ENCODE measurements around the gene GNB1. TPM values are rescaled to one million over a fixed set of nuclear protein-coding genes. Genes with fewer than 3 reads are reported as not detected.

The GNB1 gene
- total and polyA plus RNA-seq, 2 of the 4 experiments (the other 2 are of a cell fraction): 73.5 to 371 TPM

GRCh38 chr1:1916851-1917251 lies 26.0 kb upstream of the GNB1 start:
- Histone ChIP-seq H3K9me3 (ENCODE audit: control insufficient read depth, insufficient read depth, low read length) (no peaks in the 10 kb centered on the region), H3K4me2 (ENCODE audit: low read depth, low read length) (no peak overlapping the region), H3K4me3 (ENCODE audit: insufficient read depth, low read depth, low read length) (no peak overlapping the region), H4K20me1 (ENCODE audit: insufficient read depth, low read length) (no peaks in the 10 kb centered on the region), H4K8ac (ENCODE audit: low read depth in 2 of 2, low read length in 2 of 2) (no peak overlapping the region), H3K23ac (ENCODE audit: low read depth, low read length) (no peak overlapping the region), H2AK5ac (ENCODE audit: low read depth, low read length) (no peak overlapping the region), H2AFZ (replicated peaks; ENCODE audit: low read length, poor library complexity) (no peak overlapping the region), H3K18ac (ENCODE audit: low read depth, low read length) (no peak overlapping the region), H4K91ac (ENCODE audit: insufficient read depth, low read depth, low read length) (no peak overlapping the region), H2BK15ac (ENCODE audit: low read depth, low read length) (no peak overlapping the region), H3K36me3 (ENCODE audit: control insufficient read depth, insufficient read depth, low read length) (no peaks in the 10 kb centered on the region), H2BK20ac (ENCODE audit: low read depth, low read length) (no peak overlapping the region), H2BK5ac (ENCODE audit: low read depth, low read length, poor library complexity, severe bottlenecking) (no peak overlapping the region), H3K14ac (replicated peaks; ENCODE audit: low read depth, low read length) (no peak overlapping the region), H3K4ac (ENCODE audit: low read depth, low read length) (no peak overlapping the region), H2AK9ac (replicated peaks; ENCODE audit: low read depth, low read length, poor library complexity) (no peak overlapping the region), H2BK120ac (ENCODE audit: low read depth, low read length) (no peak overlapping the region), H3K9me1 (ENCODE audit: insufficient read depth, low read length) (peaks cover 4% of the 10 kb centered on the region; the same call in 1 of the 2 replicates), H3K4me1 (ENCODE audit: control insufficient read depth, insufficient read depth, low read length) (peaks cover 2% of the 10 kb centered on the region; the same call in 1 of the 2 replicates), H3K27ac (ENCODE audit: insufficient read depth, low read length) (no peak overlapping the region), H4K5ac (ENCODE audit: low read depth, low read length) (no peak overlapping the region), H3K56ac (ENCODE audit: extremely low read depth, insufficient read depth, low read length) (no peak overlapping the region), H3K9ac (ENCODE audit: low read depth, low read length) (no peak overlapping the region), H3K27me3 (ENCODE audit: control insufficient read depth, insufficient read depth, low read length) (peaks cover 3% of the 10 kb centered on the region; the same call in 1 of the 2 replicates), H3K79me1 (ENCODE audit: low read depth in 1 of 2, low read length in 2 of 2) (no peaks in the 10 kb centered on the region)
- 74% methylated on average over 9 of the region's 19 CpGs; no CpG with 5 or more reads in 1 of the 2 experiments for WGBS, 2 experiments (ENCODE audit: extremely low coverage in 2 of 2, insufficient read length in 1 of 2)
- no TSS peak for BruUV-seq (replicated peaks)
- ChIA-PET CTCF (no interaction called here), POLR2A (ENCODE audit: unreplicated experiment) (no interaction called here)
- TF ChIP-seq CEBPB (IDR thresholded peaks at IDR 0.05; ENCODE audit: low read depth, low read length): no peak
- no peak for TF ChIP-seq BHLHE40 (IDR thresholded peaks at IDR 0.05; ENCODE audit: low read depth, low read length)
- no peak for TF ChIP-seq NFE2L2 (IDR thresholded peaks at IDR 0.05; ENCODE audit: low read depth, low read length)
- no peak for TF ChIP-seq RFX5 (IDR thresholded peaks at IDR 0.05; ENCODE audit: low read depth, low read length)
- TF ChIP-seq MAZ (IDR thresholded peaks at IDR 0.05; ENCODE audit: borderline replicate concordance, low read depth, low read length): no peak
- TF ChIP-seq ELK1 (IDR thresholded peaks at IDR 0.05; ENCODE audit: borderline replicate concordance, low read depth, low read length): no peak
- no peak for TF ChIP-seq USF2 (IDR thresholded peaks at IDR 0.05; ENCODE audit: low read depth, low read length)
- no peak for TF ChIP-seq MXI1 (IDR thresholded peaks at IDR 0.05; ENCODE audit: borderline replicate concordance, low read depth, low read length)
- no peak for TF ChIP-seq RCOR1 (IDR thresholded peaks at IDR 0.05; ENCODE audit: insufficient replicate concordance, low read length)
- no peak for TF ChIP-seq FOS (IDR thresholded peaks at IDR 0.05; ENCODE audit: low read depth, low read length)
- no peak for TF ChIP-seq CHD1 (IDR thresholded peaks at IDR 0.05; ENCODE audit: low read depth, low read length)
- TF ChIP-seq POLR2A (IDR thresholded peaks at IDR 0.05; ENCODE audit: low read depth, low read length): no peak
- no peak for TF ChIP-seq SMC3 (IDR thresholded peaks at IDR 0.05; ENCODE audit: low read depth, low read length)
- no peak for TF ChIP-seq CTCF (conservative IDR thresholded peaks at IDR 0.05; ENCODE audit: low read depth, low read length)
- TF ChIP-seq RAD21 (IDR thresholded peaks at IDR 0.05; ENCODE audit: low read length): no peak
- no peak for TF ChIP-seq MAFK (IDR thresholded peaks at IDR 0.05; ENCODE audit: low read depth, low read length)
- intact Hi-C loops (cut with micrococcal nuclease) (no loop called here), dilution Hi-C loops (cut with HindIII; ENCODE audit: low sequenced_read_pairs, unreplicated experiment) (no loop called here), in situ Hi-C loops (cut with MboI; ENCODE audit: low sequenced_read_pairs) (no loop called here)
- ATAC-seq (ENCODE audit: low read depth) (no peak), DNase-seq (no peak)

All from IMR-90 (cell line).